Effector memory CD4-positive, alpha-beta T cell (primary cell): ENCODE measurements around the gene TMEM158.

Source experiments
- DNase-seq, 3 donors: peaks; one replicate each; pipeline ENCODE4 v3.0.0-alpha.2; 2020
- H3K27ac ChIP-seq: 2 replicates; pipeline ENCODE4 v1.7.0; 2013; ENCODE audit warnings: mild to moderate bottlenecking, low read length, moderate library complexity; ENCODE audit not compliant: insufficient read depth, poor library complexity, severe bottlenecking
- H3K27me3 ChIP-seq: replicated peaks from 2 replicates; pipeline ENCODE4 v1.7.0; 2013; ENCODE audit warnings: mild to moderate bottlenecking, low read length; ENCODE audit not compliant: insufficient read depth, control insufficient read depth, poor library complexity, severe bottlenecking
- H3K36me3 ChIP-seq: 2 replicates; pipeline ENCODE4 v1.7.0; 2013; ENCODE audit warnings: mild to moderate bottlenecking, low read length, moderate library complexity; ENCODE audit not compliant: control insufficient read depth, insufficient read depth
- H3K4me1 ChIP-seq: 2 replicates; pipeline ENCODE4 v1.7.0; 2013; ENCODE audit warnings: low read length, mild to moderate bottlenecking; ENCODE audit not compliant: control insufficient read depth, insufficient read depth, poor library complexity, severe bottlenecking
- H3K4me3 ChIP-seq: 2 replicates; pipeline ENCODE4 v1.7.0; 2013; ENCODE audit warnings: low read length, low read depth, mild to moderate bottlenecking; ENCODE audit not compliant: insufficient read depth, poor library complexity, severe bottlenecking
- H3K9me3 ChIP-seq: 2 replicates; pipeline ENCODE4 v1.7.0; 2013; ENCODE audit warnings: mild to moderate bottlenecking, low read length, moderate library complexity; ENCODE audit not compliant: control insufficient read depth

Gene TMEM158

GRCh38 chr3:45259133-45259532 lies 33.0 kb upstream of the TMEM158 start:
- no peaks in the 10 kb centered on the region for H3K27me3 ChIP-seq
- DNase-seq: no peak
- H3K4me1 ChIP-seq: no peaks in the 10 kb centered on the region
- H3K27ac ChIP-seq: no peak overlapping the region
- no peak overlapping the region for H3K4me3 ChIP-seq
- no peaks in the 10 kb centered on the region for H3K9me3 ChIP-seq
- H3K36me3 ChIP-seq: no peaks in the 10 kb centered on the region

DNA sequence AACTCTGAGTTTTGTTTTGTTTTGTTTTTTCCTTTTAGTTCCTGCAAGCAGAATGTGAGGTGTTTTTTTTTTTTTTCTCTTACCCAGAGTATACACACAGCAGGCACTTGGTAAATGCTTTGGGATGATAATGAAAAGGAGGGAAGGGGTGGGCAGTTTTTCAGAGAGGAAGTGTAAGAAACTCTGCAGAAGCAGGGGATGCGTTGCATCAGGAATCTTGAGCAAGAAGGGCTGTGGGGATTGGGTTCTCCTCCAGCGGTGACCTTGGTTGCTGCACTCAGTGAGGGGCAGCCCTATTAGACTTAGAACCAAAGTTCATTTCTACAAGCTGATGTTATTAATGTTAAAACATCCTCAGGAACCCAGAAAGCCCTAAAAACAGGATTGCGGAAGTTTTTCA lies 32.2 kb upstream of the TMEM158 start:
- DNase-seq: no peak
- no peaks in the 10 kb centered on the region for H3K27me3 ChIP-seq
- H3K4me1 ChIP-seq: no peaks in the 10 kb centered on the region
- no peaks in the 10 kb centered on the region for H3K36me3 ChIP-seq
- H3K9me3 ChIP-seq: no peaks in the 10 kb centered on the region
- H3K27ac ChIP-seq: no peak overlapping the region
- no peak overlapping the region for H3K4me3 ChIP-seq

- H3K36me3 ChIP-seq: no peaks in the 10 kb centered on the region
- no peak overlapping the region for H3K4me3 ChIP-seq
- no peaks in the 10 kb centered on the region for H3K4me1 ChIP-seq
- no peak for DNase-seq
- no peaks in the 10 kb centered on the region for H3K27me3 ChIP-seq
- no peak overlapping the region for H3K27ac ChIP-seq
- H3K9me3 ChIP-seq: no peaks in the 10 kb centered on the region
Measured at GRCh38 chr3:45253316-45253715, 27.2 kb upstream of the TMEM158 start.

DNA sequence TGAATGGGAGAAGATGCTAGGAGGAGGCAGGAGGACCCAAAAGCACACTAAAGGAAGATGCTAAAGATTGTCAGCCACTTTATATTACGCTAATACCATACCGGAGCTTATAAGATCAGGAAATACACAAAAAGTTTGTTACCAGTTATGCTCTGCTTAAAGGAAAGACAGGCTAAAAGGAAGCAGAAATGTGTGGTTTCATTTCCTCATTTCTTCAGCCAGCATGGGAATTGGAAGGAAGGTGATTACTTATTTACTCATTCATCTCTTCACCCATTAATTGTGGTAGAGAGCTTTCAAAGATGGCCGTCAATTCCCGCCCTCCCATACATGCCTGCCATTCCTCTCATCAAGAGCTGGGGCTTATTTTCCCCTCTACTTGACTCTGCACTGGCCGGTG lies 26.7 kb upstream of the TMEM158 start:
- Histone ChIP-seq H3K27ac (no peak overlapping the region), H3K36me3 (no peaks in the 10 kb centered on the region), H3K9me3 (no peaks in the 10 kb centered on the region), H3K4me3 (no peak overlapping the region), H3K27me3 (no peaks in the 10 kb centered on the region), H3K4me1 (no peaks in the 10 kb centered on the region)
- no peak for DNase-seq

GRCh38 chr3:45249391-45249790 lies 23.3 kb upstream of the TMEM158 start:
- H3K27me3 ChIP-seq: no peaks in the 10 kb centered on the region

GRCh38 chr3:45246241-45246640 lies 20.2 kb upstream of the TMEM158 start:
- DNase-seq: no peak
- Histone ChIP-seq H3K4me1 (no peaks in the 10 kb centered on the region), H3K27me3 (no peaks in the 10 kb centered on the region), H3K27ac (no peak overlapping the region), H3K9me3 (no peaks in the 10 kb centered on the region), H3K4me3 (no peak overlapping the region), H3K36me3 (no peaks in the 10 kb centered on the region)

More at GRCh38 chr3:45249391-45249790, 23.3 kb upstream of the TMEM158 start:
- no peak overlapping the region for H3K27ac ChIP-seq
- H3K36me3 ChIP-seq: no peaks in the 10 kb centered on the region
- no peaks in the 10 kb centered on the region for H3K4me1 ChIP-seq
- H3K9me3 ChIP-seq: no peaks in the 10 kb centered on the region
- no peak overlapping the region for H3K4me3 ChIP-seq
- no peak for DNase-seq

GRCh38 chr3:45244356-45244755 lies 18.3 kb upstream of the TMEM158 start:
- H3K27me3 ChIP-seq: no peaks in the 10 kb centered on the region
- no peak overlapping the region for H3K27ac ChIP-seq
- H3K9me3 ChIP-seq: no peaks in the 10 kb centered on the region
- H3K4me1 ChIP-seq: no peaks in the 10 kb centered on the region
- no peaks in the 10 kb centered on the region for H3K36me3 ChIP-seq
- H3K4me3 ChIP-seq: no peak overlapping the region
- no peak for DNase-seq

GRCh38 chr3:45241206-45241605 lies 15.1 kb upstream of the TMEM158 start:
- H3K4me3 ChIP-seq: no peak overlapping the region
- H3K9me3 ChIP-seq: no peaks in the 10 kb centered on the region
- no peaks in the 10 kb centered on the region for H3K4me1 ChIP-seq
- no peaks in the 10 kb centered on the region for H3K27me3 ChIP-seq
- no peak for DNase-seq
- H3K27ac ChIP-seq: no peak overlapping the region
- H3K36me3 ChIP-seq: no peaks in the 10 kb centered on the region

- Histone ChIP-seq H3K27me3 (no peaks in the 10 kb centered on the region), H3K4me1 (no peaks in the 10 kb centered on the region), H3K4me3 (no peak overlapping the region), H3K36me3 (no peaks in the 10 kb centered on the region), H3K9me3 (no peaks in the 10 kb centered on the region), H3K27ac (no peak overlapping the region)
- DNase-seq: no peak
Measured at GRCh38 chr3:45240292-45240691, 14.2 kb upstream of the TMEM158 start.

- Histone ChIP-seq H3K36me3 (no peaks in the 10 kb centered on the region), H3K27ac (no peak overlapping the region), H3K9me3 (no peaks in the 10 kb centered on the region), H3K27me3 (no peaks in the 10 kb centered on the region), H3K4me1 (no peaks in the 10 kb centered on the region), H3K4me3 (no peak overlapping the region)
- DNase-seq: no peak
Measured at GRCh38 chr3:45239254-45239653, 13.2 kb upstream of the TMEM158 start.

DNA sequence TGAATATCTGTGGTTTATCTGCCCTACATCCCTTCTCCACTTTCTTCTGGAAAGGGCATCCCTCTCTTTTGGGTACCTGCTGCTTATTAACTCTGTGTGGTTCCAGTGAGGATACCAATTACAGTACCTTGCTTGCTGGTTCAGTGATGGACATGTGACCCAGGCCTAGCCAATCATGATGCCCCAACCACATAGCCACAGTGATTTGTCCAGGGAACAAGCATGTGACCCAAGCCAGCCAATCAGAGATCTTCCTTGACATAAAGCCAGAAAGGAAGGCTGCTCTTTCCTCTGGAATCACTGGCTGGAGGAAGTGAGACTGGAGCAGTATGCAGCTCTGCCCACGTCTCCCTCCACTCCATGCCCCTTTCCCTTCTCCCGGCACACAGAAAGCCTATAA lies 10.9 kb upstream of the TMEM158 start:
- no peak for DNase-seq
- Histone ChIP-seq H3K36me3 (no peaks in the 10 kb centered on the region), H3K9me3 (no peaks in the 10 kb centered on the region), H3K27me3 (no peaks in the 10 kb centered on the region), H3K4me3 (no peak overlapping the region), H3K4me1 (no peaks in the 10 kb centered on the region), H3K27ac (no peak overlapping the region)
